GM19035 (cell line): ENCODE data around the gene MAP2.

Source experiments
- ATAC-seq: cut with Tn5 transposase; IDR thresholded peaks from one replicate; pipeline ENCODE4 v1.9.1; 2021; ENCODE audit not compliant: unreplicated experiment

MAP2 gene

DNA sequence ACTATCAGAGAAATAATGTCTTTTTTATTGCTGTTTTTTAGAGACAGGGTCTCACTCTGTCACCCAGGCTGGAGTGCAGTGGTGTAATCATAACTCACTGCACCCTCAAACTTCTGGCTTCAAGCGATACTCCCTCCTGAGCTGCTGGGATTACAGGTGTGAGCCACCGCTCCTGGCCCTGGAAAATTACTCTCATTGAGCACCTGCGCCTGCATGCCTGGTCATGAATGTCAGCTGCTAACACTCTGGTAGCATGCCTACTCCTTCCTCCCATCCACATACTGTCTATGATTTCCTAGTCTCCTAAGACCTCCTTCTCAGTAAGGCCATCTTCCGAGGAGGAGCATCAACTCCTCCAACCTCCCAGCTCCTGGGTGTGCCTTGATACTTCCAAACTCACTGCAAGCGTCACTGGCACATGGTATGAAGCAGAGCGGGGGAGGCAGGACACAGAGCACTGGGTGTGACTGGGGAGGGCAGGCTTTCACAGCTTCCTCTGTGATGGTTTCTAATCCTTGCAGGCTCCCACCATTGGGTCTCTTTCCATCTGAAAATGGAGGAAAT lies 1.6 kb upstream of the MAP2 start:
- no peak for ATAC-seq

DNA sequence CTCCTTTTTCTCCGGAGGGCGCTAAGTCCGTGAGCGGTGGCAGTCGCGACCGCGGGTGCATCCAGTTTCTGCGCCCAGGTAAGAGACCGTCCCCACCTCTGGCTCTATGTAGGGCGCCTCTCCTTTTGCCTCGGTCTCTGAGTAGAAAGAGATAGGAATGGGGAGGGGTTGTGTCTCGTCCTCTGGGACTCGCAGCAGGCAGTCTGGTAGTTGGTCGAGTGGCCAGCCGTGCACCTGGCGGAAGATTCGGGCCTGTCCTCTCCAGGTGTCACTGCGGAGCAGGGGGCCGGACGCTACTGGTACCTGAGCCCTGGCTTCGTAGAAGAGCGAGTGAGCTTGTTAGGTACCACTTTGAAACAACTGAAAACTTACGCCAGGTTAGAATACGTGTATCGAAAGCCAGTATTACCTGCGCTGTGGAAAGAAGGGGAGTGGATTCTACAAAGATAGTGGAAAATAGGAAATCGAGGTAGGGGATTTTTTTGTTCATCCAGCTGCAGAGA lies 403 bp downstream of the MAP2 start:
- peak; percentile 24 for ATAC-seq

DNA sequence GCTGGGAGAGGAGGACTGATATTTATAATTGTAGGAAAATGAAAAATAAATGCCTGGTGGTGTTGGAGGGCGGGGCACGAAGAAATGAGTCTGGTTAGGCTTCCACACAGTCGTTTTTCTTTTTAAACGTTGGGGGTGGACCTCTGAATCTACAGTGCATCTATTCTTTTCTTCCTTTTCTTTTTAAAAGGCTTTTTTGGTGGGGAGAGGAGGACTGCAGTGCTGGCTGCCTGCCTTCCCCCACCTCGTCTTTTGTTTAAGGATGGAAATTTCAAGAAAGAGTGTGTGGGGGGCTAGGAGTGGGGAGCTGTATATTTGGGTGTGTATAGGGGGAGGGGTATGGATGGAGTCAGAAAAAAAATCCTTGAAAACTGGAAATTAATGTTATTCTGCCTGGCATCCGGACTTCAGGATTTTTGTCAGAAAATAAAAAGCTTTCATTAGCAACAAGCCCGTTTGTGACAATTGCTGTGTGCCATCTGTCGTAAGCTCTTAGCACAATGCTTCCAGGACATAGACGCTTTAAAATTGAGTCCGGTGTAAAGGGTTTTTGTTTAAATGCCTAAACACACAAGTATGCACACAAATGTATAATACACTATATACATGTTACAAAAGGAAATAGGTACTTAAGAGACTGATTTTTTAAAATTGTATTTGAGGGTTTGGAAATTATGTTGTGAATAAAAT lies 1.1 kb downstream of the MAP2 start:
- no peak for ATAC-seq

DNA sequence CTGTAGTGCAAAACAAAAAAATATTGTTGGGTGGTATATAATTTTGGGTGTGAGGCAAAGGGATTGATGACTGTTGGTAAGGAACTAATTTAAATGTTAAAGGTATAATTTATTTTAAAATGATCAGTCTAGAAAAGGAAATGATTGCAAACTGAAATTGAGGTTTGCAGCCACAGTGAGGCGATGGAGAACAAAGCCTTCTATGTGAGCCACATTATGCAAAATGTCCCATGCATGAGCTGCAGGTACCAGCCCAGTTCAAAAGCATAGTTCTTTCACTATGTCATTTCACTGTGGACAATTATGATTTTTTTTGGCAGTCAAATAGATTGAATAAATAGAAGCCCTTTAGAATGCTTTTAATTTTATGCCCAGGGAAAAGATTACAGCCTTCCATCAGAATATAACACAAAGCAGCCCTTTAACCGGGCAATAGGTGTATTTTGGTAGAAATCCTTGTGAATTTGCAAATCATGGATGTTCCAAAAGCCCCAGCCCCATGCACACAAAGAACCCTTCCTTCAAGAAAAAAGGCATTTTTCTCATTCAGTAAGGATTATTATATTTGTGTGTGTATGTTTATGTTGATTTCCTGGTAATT lies 1.7 kb downstream of the MAP2 start:
- ATAC-seq: no peak

DNA sequence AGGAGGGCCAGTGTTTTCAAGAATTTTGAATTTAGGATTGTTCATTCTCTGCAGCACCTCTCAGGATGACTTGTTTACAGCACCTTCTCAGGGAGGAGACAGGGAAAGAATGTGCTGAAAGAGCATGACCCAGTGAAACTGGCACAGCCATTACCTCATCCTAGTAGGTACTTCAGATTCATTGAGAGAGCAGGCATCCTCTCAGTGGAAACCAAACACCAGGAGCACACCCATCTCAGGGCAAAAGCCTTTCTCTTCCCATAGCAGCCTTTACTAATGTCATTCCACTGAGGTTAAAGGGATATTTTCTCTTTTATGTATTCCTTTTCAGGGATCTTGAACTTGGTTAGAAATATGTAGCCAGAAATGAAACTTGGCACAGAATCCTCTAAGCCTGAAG lies 2.6 kb downstream of the MAP2 start:
- no peak for ATAC-seq

DNA sequence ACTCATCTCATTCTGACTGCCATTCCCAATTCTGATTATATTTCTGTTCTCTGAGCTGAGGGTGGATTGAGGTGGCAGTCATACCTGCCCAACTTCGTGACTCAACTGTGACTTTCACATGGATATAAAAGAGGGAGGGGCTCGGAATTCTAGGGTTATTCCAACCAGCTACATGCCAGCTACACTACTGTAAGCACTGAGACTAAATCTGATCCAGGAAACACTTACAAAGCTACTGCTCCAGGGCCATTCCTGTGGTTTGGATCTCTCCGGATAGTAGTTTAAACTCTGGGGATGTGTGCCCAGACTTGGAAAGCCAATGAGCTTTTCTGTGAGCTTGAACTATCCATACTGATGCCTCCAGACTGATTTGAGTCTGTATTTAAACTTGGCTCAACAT lies 7.9 kb downstream of the MAP2 start:
- no peak for ATAC-seq

DNA sequence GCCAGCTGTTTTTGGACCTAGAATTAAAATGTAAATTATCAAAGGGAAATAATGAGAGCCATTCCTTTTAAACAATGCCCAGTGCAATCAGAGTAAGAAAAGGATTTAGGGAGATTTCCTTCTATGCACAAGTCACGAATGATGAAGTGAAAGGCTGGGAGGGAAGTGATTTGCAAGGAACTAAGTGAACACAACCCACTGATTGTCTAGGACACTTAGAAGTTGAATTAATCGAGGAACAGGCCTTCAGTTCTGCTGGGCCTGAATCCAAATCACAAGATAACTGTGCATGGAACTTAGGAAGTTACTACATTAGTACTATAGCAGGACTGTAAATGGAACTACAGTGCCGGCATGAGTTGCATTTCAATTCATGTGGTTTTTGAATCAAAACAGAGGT lies 17.7 kb downstream of the MAP2 start:
- no peak for ATAC-seq

DNA sequence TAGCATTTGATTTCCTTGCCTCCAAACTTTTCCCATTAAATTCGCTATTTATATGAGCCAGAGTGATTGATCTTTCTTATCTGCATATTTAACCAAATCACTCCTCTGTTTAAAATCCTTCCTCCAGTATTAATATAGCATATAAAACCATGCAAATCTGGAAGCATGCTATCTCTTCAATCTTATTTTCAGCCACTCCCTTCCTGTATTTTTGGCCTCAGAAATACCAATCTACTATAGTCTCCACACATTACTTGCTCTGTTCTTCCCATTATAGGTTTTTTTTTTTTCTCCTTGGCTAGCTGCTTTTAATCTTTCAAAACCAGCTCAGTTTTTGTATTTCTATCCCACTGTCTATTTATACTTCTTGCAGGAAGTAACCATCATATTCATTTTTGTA lies 19.1 kb downstream of the MAP2 start:
- ATAC-seq: no peak

DNA sequence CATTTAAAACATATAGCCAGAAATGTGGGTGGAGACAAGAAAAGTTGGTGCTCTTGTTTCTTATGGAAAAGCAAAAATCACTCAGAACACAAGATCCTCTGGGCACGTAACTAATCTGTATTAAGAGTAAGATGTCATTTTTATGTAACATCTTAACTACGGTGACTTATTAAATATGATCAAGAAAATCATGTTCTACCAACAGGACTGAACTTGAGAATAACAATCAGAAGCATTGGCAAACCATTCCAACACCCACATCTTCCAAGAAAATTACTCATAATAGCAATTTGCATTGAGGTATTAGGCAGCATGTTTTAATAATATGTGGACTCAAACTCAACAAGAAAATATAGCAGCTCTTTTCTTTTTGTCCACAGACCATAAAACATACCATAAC lies 21.6 kb downstream of the MAP2 start:
- ATAC-seq: no peak

DNA sequence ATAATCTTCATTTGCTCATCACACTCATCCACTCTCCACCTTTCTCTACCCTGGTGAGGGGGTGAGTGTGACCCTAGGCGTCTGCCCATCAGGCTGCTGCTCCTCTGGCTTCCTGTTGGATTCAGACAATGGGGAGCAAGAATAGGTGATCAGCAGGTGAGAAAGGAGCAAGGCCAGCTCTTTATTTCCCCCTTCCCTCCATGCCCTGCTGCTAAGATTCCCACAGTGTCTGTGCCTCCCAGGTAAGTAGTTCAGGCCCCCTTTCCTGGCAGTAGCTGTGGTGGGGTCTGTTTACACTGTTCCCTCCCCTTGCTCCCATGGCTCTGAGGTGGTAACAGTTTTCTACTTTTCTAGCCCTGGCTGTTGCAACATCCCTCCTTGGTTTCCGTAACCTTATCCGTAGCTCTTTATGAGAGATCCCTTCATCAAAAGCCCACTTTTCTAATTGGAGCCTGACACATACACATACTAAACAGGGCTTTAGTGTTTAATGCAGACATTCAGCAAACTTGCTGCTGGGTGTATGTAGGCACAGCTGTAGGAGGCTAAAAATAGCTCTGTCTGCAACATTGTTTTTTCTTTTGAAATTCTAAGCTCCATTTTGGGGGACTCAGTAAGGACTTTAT lies 27.5 kb downstream of the MAP2 start:
- no peak for ATAC-seq

DNA sequence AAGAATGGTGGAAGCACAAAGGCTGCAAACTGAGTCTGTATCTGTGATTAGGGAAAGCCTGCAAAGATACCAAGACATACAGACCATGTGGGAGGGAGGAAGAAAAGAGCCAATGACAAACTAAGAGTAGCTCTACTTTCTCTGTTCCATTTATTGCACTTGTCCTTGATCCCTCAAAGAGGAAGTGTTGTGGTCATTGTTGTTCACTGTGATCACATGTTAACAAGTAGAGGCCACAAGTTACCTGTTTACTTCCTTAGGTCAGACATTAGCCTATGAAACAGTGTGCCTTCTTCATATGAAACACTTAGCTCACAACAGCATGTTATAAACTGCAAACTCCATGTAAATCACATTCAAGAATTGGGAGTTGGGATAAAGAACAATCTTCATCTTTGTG lies 32.6 kb downstream of the MAP2 start:
- ATAC-seq: no peak

DNA sequence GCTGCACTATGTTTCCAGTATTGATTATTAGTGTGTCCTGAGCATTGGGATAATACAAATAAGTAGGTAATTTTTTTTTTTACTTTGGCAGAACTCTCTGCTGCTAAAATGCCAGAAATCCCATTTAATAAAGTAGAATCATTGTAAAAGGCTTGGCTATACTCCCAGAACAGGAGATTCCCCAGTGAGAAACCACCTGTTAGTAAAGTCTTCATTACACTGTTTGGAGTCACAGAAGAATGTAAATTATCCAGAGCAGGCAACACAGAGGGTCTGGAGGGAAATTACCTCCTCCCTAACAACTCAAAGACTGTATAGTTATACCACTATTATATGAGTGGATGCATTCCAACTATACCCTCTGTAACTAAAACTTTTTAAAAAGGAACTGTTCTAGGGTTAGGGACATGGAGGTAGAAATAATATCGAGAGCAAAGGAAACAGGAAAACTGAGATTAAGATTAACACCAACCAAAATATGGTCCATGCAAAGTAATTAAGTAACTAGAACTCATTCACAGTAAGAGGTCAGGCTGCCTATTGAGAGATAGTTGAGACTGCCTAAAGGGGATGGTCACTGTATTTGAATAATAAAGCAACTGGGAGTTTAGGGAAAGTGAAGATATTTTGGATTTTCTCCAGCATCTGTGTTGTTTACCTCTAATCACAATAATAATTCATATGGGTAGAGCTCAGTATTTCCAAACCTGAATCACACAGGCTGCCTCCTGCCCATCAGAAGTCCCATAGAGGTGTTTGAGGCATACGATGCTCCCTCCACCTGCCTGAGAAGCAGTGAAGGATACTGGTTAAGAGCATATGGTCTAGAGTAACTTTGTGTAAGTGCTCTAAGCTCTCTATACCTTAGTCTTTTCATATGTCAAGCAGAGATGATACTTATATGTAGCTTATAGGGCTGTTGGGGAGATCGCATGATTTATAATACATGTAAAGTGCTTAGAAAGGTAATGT lies 34.4 kb downstream of the MAP2 start:
- ATAC-seq: no peak

DNA sequence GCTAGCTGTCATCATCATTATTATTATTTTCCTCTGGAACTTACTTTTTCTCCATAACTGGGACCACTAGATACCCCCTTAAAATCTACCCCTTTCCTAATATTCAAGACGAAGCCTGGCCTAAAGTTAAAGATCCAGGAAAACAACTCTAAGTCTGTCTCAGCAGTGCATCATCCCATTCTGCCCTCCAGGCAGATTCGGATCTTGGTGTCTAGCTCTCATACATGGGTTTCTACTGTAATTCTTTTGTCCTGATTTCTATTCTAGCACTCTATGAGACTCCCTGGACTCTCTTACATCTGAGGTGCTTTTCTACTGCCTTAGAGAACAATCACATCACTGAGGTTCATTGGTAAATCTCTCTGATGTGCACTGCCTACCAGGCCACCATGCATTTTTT lies 35.5 kb downstream of the MAP2 start:
- no peak for ATAC-seq

DNA sequence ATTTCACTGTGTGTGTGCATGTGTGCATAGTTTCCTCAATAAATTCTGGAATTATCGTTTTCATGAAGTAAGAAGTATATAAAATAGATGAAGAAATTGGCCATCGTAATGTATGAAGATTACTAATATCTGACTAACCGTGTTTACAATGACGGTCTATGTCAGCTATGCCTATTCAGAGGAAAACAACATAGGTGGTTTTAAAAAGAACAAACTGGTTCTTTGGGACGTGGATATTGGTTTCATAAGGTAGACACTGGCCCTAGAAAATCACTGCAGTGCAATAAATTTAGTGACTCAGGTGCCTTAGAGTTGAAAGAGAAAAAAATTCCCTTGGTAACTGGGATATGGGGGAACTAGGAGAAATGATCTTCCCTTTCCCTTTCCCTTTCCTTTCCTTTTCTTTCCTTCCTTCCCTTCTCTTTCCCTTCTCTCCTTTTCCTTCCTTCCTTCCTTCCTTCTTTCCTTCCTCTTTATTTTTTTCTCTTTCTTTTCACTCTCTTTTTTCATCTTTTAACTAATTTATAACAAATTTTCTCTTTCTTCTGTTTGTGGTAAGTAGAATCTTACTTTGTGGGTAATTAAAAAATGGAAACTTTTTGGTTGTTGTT lies 36.4 kb downstream of the MAP2 start:
- ATAC-seq: no peak

DNA sequence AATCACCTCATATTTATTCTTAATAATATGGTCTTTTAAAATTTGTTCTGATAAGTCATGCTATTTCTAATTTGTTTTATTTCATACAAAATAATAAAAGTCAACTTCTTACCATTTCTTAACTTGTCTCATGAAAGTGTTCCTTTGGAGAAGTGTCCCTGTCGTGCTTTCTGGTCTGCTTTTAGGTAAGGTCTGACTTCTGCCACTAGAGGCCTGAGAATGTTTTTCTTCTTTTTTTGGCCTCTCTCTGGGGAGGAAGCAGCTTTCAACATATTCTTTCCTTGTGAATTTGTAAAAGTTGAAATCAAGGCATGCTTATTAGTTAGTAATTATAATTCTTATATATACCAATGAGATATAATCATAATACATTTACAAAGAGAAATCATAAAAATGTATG lies 39.4 kb downstream of the MAP2 start:
- no peak for ATAC-seq

DNA sequence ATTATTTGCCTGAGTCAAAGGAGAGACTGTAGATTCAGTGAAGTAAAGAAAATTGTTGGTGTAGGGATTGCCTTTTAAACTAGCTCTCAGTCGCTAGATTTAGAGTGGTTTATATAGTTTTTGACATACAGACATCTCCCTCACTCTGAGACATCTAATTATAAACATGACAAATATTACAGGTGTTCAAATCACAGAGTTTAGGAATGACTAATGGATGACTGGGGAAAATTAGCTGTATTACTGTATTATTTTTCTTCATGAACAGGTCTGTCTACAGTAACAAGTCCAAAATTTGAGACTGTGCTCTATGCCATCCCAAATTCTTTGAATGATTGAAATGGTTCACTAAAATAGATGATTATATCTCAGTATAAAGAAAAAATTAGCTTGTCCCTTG lies 40.0 kb downstream of the MAP2 start:
- no peak for ATAC-seq

DNA sequence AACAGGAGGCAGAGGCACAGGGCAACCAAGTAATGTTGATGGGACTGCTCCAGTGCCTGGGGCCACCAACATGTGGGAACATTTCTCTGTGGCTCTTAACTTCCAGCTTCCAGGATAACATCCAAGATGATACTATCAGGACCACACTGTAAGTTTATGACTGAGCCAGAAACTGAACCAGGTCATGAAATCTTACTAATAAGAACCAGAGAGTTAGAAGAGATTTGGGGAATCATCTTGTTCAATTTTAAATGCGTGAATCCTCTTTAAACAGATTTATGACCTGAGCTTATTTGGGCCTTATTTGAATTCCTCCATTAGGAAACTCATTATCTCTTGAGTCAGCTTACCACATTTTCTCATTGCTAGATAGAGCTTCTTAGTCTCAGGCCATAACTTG lies 45.0 kb downstream of the MAP2 start:
- no peak for ATAC-seq

DNA sequence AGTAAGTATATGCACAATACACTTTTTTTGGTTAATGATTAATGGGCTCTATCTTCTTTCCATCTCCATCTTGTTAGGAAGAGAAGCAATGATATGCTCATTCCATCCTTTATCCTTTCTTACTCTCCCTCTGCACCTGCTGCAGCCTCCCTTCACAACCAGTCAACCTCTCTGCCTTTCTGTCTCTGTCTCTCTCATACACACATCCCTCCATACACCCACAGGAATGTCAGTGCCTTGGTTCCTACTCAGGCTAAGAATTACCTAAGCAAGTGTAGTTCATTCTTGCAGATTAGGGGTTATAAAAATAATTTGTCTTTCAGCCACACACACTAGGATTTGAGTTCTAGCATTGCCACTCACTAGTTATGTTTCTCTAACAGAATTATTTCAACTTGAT lies 45.6 kb downstream of the MAP2 start:
- no peak for ATAC-seq

DNA sequence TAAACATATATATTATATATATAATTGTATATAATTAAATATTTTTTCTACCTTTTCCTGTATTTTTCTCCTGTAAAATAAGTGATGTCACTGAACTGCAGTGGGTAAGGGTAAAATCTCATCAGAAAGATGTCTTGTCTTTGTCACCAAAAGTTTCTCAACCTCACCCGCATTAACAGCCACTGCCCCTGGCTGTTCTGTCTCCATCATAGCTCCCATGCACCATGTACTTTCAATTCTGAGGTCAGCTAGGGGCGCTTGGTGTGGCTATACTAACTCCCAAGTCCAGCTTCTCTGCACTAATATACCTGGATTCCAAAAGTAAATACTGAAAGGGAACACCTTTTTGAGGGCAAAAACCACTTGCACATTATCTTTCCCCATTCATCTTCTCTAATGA lies 46.6 kb downstream of the MAP2 start:
- no peak for ATAC-seq

DNA sequence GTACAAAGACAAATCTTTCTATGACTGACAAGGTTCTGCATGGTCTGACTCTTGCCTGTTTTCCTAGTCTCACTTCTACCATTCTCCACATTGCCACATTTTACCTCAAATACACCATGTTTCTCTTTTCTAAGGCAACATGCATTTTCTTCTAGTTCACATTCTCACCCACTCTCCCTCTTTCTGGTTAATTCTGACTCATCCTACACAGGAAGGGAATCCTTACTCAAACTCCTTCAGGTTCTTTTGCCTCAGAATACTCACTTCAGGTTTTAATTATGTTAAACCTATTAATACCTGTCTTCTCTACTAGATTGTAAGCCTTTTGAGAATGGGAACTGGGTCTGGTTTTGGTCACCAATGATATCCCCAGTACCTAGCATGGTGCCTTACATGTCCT lies 47.2 kb downstream of the MAP2 start:
- no peak for ATAC-seq
